Measurements from ENCODE around the gene CDKN1B. TPM values are rescaled to one million over a fixed set of nuclear protein-coding genes. Genes with fewer than 3 reads are reported as not detected.

CDKN1B gene
- total RNA-seq, 2 donors from 2014 or later, result 73.5 to 110 TPM

DNA sequence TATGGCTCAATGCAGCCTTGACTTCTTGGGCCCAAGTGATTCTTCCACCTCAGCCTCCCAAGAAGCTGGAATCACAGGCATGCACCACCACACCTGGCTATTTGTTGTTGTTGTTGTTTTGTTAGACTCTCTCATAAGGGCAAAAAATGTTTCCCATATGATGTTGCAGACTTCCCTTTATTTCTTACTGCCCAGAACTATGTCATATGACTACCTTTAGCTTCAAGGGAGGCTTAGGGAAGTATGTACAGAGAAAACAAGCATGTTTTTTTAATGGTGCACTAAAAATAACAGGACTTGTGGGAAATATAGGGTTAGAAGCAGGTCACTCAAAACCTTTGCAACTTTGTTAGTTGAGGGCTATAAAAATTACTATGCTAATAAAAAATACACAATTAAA lies 16.9 kb upstream of the CDKN1B start:
- no peak overlapping the region for H3K4me3 ChIP-seq
- no peaks in the 10 kb centered on the region for H3K9me3 ChIP-seq
- no peak overlapping the region for H3K27ac ChIP-seq
- H3K4me1 ChIP-seq (replicated peaks), result no peaks in the 10 kb centered on the region
- intact Hi-C loops (cut with DNase I), result no loop called here
- no peaks in the 10 kb centered on the region for H3K27me3 ChIP-seq (replicated peaks; ENCODE audit: insufficient read depth)
- no peak for TF ChIP-seq POLR2A (IDR thresholded peaks at IDR 0.05)
- no peak for TF ChIP-seq POLR2AphosphoS5 (IDR thresholded peaks at IDR 0.05)
- TF ChIP-seq, protein P1, sequence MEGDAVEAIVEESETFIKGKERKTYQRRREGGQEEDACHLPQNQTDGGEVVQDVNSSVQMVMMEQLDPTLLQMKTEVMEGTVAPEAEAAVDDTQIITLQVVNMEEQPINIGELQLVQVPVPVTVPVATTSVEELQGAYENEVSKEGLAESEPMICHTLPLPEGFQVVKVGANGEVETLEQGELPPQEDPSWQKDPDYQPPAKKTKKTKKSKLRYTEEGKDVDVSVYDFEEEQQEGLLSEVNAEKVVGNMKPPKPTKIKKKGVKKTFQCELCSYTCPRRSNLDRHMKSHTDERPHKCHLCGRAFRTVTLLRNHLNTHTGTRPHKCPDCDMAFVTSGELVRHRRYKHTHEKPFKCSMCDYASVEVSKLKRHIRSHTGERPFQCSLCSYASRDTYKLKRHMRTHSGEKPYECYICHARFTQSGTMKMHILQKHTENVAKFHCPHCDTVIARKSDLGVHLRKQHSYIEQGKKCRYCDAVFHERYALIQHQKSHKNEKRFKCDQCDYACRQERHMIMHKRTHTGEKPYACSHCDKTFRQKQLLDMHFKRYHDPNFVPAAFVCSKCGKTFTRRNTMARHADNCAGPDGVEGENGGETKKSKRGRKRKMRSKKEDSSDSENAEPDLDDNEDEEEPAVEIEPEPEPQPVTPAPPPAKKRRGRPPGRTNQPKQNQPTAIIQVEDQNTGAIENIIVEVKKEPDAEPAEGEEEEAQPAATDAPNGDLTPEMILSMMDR (IDR thresholded peaks at IDR 0.05), result no peak
- no peaks in the 10 kb centered on the region for H3K36me3 ChIP-seq
- DNase-seq (ENCODE audit: low spot score), result no peak

DNA sequence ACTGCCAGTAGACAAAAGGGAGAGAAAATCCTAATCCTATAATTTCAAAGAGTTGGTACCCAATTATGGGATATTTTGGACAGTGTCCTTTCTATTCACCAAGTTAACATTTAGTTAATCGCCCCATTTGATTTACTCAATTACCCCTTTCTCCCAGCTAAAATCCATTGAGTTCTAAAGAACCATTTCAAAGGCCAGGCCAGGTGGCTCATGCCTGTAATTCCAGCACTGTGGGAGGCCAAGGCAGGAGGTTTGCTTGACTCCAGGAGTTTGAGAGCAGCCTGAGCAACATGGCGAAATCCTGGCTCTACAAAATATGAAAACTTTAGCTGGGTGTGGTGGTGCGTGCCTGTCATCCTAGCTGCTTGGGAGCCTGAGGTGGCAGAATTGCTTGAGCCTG lies 15.7 kb upstream of the CDKN1B start:
- TF ChIP-seq POLR2A (IDR thresholded peaks at IDR 0.05) (no peak), POLR2AphosphoS5 (IDR thresholded peaks at IDR 0.05) (no peak)
- TF ChIP-seq, protein P1 (IDR thresholded peaks at IDR 0.05), result no peak
- Histone ChIP-seq H3K4me3 (no peak overlapping the region), H3K36me3 (no peaks in the 10 kb centered on the region), H3K4me1 (replicated peaks) (no peaks in the 10 kb centered on the region), H3K27me3 (replicated peaks; ENCODE audit: insufficient read depth) (no peaks in the 10 kb centered on the region), H3K27ac (no peak overlapping the region), H3K9me3 (no peaks in the 10 kb centered on the region)
- 95% methylated on average over 3 of the region's 3 CpGs for WGBS
- intact Hi-C loops (cut with DNase I), result no loop called here
- DNase-seq (ENCODE audit: low spot score), result no peak

DNA sequence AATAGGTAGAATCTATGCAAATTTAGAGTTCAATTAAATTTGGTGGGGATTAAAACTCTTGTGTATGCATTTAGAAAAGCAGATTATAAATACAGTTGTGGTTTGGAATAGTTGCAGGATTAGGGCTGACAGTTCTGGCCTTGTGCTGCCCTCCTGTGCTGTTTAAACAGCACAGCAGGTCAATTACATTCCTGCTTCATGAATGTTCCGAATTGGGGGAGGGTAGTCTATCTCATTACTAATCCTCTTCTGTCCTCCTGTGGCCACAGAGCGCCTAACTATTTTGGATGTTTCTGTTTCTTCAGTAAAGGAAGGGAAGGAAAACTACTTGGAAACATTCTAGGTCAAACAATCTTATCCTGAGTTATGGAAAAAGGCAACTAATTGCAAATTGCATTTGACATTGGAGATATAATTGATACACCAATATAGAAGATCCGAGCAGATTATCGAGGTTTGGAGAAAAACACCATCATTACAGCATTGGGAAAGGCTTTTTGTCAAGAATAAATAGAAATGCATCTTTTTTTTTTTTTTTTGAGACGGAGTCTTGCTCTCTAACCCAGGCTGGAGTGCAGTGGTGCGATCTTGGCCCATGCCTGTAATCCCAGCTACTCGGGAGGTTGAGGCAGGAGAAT lies 12.5 kb upstream of the CDKN1B start:
- TF ChIP-seq POLR2A (IDR thresholded peaks at IDR 0.05) (no peak), POLR2AphosphoS5 (IDR thresholded peaks at IDR 0.05) (peak; percentile 92)
- TF ChIP-seq, protein P1 (IDR thresholded peaks at IDR 0.05), result peak; percentile 75 to 97 (median 86)
- intact Hi-C loops (cut with DNase I), result no loop called here
- Histone ChIP-seq H3K9me3 (no peaks in the 10 kb centered on the region), H3K27me3 (replicated peaks; ENCODE audit: insufficient read depth) (no peaks in the 10 kb centered on the region), H3K36me3 (no peaks in the 10 kb centered on the region), H3K27ac (no peak overlapping the region), H3K4me1 (replicated peaks) (no peaks in the 10 kb centered on the region), H3K4me3 (no peak overlapping the region)
- WGBS, result 48% methylated on average over 7 of the region's 7 CpGs
- peak; percentile 75 for DNase-seq (ENCODE audit: low spot score)

DNA sequence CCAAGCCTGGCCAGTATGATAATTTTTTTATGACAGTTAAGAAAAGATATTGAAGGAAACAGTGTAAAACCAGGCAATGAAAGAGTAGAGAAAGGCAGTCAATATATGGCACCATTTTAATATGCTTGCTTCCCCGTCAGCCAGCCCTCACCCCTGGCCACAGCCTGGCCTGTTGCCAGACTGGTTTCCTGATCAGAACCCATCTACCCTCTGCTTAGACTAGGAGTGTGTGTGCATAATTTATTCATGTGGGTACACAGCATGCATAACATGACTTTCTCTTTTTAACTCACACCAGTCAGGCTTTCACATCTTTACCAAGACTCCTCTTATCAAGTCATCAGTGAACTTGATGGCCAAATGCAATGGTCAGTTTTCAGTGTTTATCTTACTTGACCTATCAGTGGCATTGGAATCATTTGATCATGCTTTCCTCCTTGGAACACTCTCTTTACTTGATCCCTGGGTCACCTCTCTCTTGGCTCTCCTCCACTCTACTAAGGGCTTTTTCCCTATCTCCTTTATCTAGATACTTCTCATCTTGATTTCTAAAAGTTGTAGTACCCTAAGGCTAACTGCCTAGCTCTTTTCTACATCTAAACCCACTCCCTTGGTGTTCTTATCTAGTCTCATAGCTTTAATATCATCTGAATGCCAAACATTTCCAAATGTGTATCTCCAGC lies 11.2 kb upstream of the CDKN1B start:
- Histone ChIP-seq H3K36me3 (no peaks in the 10 kb centered on the region), H3K4me3 (no peak overlapping the region), H3K4me1 (replicated peaks) (no peaks in the 10 kb centered on the region), H3K27me3 (replicated peaks; ENCODE audit: insufficient read depth) (no peaks in the 10 kb centered on the region), H3K27ac (no peak overlapping the region), H3K9me3 (no peaks in the 10 kb centered on the region)
- TF ChIP-seq, protein P1 (IDR thresholded peaks at IDR 0.05), result no peak
- TF ChIP-seq POLR2AphosphoS5 (IDR thresholded peaks at IDR 0.05), result no peak
- no peak for TF ChIP-seq POLR2A (IDR thresholded peaks at IDR 0.05)
- DNase-seq (ENCODE audit: low spot score), result no peak
- 50% methylated on average over 1 of the region's 1 CpG for WGBS
- intact Hi-C loops (cut with DNase I), result loop anchor here (2.0 kb wide), 1 partner anchor 327 kb away; no protein-coding TSS in a partner anchor

DNA sequence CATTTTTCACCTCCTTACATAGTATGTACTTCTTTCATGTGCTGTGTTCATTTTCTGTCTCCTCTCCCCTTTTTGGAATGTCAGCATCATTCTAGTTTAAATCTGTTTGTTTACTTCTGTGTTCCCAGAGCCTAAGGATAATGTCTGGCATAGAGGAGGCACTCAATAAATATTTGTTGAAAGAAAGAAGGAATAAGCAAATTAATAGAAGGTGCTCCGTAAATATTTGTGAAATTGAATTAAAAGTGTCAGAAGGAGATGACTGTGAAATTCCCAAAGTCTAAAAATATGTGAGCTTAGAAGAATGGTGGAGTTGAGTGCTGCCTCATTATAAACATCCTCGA lies 3.3 kb upstream of the CDKN1B start:
- Histone ChIP-seq H3K27ac (peak overlapping the region; percentile 100), H3K4me3 (peak overlapping the region; percentile 4 to 24), H3K9me3 (no peaks in the 10 kb centered on the region), H3K36me3 (no peaks in the 10 kb centered on the region), H3K27me3 (replicated peaks; ENCODE audit: insufficient read depth) (no peaks in the 10 kb centered on the region), H3K4me1 (replicated peaks) (peaks cover 6% of the 10 kb centered on the region)
- no peak for DNase-seq (ENCODE audit: low spot score)
- intact Hi-C loops (cut with DNase I), result no loop called here
- no peak for TF ChIP-seq POLR2A (IDR thresholded peaks at IDR 0.05)
- TF ChIP-seq, protein P1 (IDR thresholded peaks at IDR 0.05), result no peak
- 11% methylated on average over 2 of the region's 2 CpGs for WGBS
